Stimulated activated CD8-positive, alpha-beta memory T cell treated with anti-CD3 and anti-CD28 coated beads, Interleukin-7, amount 100 ng/mL, for 4 hours (primary cell): ENCODE data around the gene TIMP3.

ENCODE experiments used
- DNase-seq, 2 donors: peaks; one replicate each; pipeline ENCODE4 v3.0.0-alpha.2; 2020; ENCODE audit warnings: low read depth in 2 of 2

Gene TIMP3

DNA sequence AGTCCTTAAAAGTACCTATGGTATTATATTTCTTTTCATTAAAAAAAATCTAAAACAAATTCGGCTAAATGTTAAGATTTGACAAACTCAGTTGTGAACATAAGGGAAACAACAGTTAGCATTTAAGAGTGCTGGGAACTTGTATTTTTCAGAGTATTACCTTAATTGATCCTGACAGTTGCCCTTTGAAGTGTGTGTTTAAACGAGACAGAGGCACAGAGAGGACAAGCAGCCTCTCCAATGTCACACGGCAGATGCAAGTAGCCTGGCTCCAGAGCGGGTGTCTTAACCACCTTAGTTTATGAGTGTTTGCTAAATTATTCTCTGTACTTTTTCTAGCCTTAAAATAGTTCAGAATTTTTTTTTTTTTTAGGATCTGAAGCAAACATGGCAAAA, 80.9 kb downstream of the TIMP3 start:
- no peak for DNase-seq

DNA sequence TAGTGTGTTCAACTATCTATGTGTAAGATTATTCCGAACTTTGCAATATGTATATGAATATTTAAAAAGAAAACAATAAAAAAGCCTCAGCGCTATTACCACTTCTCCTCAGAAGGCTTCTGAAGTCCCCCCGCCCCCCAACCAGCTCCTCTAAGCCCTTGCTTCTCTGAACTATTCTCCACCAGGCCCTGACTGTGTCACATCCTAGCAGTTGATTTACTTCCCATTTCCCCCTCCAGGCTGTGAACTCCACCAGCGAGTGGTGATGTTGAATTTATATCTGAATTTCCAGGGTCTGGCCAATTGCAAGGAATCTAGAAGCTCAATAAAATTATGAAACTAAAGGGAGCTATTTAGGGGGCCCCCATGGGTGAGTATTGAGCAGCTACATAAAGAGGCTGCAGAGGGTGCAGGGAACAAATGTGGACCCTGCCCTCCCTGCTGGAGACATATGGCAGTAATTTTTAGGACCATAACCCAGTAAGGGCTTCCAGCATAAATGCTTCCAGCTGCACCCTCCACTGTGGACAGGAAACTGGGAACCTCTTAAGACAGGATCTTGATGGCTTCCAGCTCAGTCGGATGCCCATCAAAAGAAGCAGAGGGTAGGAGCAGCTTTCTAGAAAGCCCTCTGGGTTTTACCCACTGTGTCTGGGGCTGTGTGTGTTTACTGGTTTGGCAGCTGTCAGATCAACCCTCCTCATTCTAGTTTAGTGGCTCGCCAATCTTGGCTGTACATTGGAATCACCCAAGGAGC, 81.4 kb downstream of the TIMP3 start:
- DNase-seq, result no peak

DNA sequence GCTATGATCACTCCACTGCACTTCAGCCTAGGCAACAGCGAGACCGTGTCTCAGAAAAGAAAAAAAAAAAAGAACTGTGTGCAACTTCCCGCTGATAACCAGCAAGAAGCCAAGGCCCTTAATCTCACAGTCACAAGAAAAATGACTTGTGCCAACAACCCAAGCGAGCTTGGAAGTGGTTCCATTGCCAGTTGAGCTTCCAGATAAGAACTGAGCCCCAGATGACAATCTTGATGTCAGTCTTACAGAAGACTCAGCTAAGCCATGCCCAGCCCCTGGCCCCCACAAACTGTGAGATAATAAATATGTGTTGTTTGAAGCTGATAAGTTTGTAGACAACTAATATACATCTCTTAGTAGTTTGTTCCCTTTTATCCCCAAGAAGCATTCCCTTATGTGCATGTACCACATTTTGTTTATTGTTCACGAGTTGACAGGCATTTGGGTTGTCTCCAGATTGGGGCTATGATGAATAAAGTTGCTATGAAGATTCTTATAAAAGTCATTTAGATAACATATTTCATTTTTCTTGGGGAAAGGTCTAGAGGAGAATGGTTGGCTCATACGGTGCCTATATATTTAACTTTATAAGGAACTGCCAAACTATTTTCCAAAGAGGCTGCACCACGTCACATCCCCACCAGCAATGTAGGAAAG, 85.9 kb downstream of the TIMP3 start:
- DNase-seq, result no peak

DNA sequence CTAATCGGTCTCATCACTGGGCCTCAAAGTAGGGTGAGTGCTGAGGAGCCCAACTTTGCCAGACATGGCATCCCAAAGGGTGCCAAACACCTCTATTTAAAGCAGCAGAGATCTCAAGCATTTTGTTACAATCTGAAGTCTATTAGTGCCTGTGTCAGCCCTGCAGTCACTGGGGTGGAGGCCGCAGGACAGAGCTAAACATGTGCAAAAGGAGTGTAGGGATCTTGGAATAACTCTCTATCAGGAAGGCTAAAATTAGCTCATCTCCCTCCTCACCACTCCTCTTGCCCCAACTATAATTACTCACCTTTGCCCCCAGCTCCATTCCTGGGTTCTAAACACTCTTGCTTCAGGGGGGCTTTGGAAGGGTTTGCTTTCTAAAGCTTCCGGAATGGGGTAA, 87.5 kb downstream of the TIMP3 start:
- no peak for DNase-seq

DNA sequence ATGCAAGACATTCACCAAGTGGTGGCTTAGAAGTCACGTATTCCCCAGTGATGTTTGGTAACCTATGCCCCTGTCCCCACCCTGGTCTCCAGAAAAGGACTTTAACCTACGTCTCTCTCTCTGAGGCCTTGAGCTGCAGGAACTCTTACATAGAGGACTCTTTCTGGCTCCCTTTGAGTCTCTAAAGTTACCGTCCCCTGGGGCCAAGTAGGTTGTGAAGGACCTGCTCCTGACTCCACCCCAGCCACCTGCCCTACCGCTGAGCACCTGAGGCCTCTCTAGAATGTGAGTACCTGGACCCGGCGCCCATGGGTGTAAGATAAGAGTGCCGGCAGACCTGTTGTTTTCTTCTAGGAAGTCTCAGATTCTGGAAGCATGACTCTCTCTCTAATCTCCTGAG, 95.4 kb downstream of the TIMP3 start:
- DNase-seq, result no peak

DNA sequence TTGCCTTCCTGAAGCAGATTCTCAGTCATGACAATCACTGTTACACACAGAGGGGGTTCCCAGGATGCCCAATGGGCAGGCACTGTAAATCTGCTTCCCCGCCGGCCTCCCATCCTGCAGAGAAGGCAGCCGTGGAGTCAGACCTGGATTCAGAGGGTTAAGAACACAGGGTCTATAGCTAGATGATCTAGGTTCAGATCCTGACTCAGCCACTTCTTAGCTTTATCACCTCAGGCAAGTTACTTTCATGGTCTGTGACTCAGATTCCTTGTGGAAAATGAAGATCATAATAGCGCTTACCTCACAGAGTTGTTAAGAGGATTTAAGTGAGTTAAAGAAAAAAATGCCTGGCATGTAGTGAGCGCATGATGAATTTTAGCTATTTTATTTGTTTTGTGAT, 95.9 kb downstream of the TIMP3 start:
- DNase-seq, result no peak

DNA sequence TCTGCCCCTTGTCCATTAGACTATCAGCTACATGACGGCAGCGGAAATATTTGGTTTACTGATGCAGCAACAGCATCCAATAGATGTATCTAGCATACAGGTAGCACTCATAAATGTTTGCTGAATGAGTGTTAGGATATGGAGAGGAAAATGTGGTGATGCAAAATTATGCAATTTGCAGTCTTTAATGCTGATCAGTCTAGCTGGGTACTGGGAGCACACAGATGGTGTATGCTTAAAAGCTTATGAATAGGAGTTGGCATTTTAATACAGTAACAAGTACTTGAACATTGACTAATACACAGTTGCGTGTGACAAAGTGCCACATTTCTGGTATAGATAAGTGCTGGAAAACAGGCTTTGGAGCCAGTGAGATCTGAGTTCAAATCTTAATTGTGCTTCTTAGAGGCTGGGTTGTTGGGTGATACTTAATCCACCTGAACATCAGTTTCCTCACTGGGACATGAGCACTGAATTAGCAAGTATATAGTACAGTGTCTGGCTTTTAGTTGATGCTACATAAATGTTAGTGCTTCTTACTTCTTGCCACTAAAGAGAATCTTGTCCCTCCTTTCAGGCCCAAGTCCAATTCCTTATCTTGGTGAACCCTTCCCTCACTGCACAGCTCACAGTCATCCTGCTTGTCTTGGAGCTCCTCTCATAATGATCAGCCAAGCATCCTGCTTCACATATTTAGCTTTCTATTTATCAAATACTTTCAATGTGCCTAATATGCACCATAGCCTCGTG, 99.6 kb downstream of the TIMP3 start:
- no peak for DNase-seq

DNA sequence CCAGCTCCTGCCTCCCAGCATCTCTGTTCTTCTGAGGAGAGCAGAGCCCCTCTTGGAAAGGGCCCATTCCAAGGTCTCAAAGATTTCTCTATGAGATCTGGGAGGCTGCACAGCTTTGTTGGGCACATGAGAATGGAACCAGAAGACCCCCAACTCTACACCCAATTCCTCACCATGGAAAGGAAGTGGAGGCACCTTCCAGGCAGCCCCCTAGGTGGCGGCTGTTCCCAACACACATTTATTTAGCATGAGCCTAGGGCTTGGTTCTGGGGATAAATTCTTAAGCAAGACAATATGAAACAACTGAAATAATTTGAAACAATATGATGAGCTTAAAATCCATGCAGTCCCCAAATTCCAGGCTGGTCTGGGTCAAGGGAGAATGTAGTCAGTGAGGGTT, 100.4 kb downstream of the TIMP3 start:
- DNase-seq, result no peak

DNA sequence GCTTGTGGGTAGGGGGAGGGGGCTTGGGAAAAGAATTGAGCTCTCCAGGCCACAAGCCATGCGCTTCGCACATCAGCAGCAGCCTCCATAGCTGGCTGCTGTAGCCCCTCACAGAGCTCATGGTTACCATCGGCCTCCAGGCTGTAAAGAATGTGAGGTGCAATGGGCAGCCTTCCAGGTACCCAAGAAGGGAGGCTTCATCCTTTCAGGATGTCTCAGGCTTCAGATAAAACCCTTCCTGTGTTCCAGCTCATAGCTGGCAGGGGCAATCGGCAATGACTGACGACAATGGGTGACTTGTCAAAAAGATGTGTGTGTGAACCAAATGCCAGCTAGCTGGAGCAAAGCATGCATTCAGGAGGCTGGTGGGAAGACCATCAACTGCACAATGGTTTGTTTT, 102.0 kb downstream of the TIMP3 start:
- DNase-seq, result no peak

DNA sequence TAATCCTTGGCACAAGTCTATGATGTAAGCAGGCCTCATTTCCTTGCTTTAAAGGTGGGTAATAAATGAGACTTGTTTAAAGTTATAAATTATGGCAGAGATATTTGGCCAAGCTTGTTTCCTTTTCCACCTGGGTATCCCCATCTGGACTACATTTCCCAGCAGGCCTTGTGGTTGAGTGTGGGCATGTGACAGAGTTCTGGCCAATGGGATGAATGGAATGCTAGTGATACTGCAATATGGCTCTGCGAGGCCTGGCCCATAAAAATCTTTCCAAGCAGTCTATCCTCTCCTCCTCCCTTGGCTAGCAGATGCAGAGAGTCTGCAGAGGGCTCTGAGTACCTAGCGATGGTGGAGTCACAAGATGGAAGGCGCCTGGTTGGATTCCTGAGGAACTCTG, 102.5 kb downstream of the TIMP3 start:
- DNase-seq, result no peak

DNA sequence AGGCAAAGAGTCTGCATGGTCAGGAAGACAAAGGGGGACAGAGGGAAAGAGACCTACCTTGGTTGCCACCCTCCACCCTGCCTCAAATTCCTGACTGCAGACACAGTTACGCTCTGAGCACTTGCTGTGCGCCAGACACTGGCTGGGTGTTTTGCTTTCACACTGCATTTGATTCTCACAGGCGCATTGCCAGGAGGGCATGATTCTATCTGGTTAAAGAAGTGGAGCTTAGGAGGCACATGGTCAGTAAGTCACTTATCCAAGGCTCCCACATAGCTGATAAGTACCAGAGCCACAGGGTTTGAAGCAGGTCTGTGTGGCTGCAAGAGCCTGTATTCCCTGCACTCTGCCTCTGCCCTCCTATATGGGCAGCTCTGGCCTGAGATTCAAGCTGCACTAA, 103.9 kb downstream of the TIMP3 start:
- DNase-seq, result no peak

DNA sequence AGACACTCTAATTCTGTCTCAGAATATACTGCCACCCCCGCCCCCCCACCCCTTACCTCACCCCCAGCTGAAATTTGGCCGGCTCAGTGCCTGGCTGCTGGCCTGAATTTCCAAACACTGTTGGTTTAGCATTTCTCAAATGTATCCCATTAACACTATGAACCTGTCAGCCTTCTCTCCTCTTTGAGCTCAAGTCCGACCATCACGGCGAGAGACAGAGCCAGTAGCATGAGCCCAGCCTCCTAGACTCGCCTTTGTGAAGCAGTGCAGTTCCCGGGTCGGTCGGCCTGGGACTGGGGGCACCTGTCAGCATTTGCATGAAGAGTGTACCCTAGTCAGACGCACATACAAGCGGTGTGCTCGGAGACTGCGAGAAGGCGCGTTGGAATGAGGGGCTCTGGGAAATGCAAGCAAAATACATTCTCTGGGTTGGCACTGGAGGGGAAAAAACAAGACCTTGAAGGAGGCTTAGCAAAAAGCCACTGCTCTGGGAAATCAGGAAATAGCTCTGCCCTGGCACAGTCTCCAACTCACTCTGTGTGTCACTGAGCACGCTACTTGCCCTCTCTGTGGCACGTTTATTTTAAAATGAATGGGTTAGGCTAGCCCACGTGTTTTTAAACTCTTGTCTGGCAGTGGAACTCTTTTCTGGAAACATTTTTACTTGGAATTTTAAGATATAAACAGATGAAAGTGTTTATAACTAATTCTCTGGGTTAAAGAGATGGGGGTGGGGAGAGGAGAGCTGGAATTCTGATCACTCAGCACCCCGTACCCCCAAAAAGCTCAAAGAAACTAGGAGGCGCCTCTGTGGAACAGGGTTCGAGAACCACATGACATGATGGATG, 108.3 kb downstream of the TIMP3 start:
- no peak for DNase-seq

DNA sequence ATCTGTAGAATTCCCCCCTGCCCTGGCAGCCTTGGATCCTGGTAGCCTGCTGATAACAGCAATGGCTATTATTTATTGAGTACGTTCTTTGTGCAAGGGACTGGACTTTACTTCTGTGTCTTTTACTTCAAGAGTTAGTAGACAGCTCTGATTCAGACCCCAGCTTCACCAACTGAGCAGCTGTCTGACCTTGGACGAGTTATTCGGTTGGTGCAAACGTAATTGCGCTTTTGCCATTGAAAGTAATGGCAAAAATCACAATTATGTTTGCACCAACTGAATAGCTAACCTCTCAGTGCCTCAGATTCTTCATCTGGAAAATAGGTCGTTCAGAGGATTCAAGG, 108.9 kb downstream of the TIMP3 start:
- no peak for DNase-seq

DNA sequence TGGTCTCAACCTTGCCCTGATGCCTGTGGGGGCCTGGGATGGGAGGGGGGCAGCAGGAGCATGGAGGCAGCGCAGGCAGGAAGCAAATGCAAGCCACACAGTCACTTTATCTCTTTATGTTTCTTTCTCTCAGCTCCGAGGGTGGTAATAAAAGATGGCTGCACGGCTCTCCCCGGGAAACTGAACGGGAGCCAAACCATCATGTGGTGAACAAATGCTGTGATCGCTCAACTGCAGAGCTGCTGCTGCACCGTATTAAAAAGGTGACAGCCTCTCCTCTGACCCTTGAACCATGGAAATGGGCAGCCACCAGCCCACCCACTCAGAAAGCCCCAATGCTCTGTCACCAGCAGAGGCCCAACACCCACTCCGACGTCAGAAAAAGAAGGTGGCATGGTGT, 110.0 kb downstream of the TIMP3 start:
- DNase-seq, result no peak
